ENCODE measurements around the gene COTL1.
"Not testable (repeated sequence)": the region's sequence is repeated elsewhere in the genome, so short reads cannot be mapped to it uniquely, and the experiment has no call there.

Gene COTL1

DNA sequence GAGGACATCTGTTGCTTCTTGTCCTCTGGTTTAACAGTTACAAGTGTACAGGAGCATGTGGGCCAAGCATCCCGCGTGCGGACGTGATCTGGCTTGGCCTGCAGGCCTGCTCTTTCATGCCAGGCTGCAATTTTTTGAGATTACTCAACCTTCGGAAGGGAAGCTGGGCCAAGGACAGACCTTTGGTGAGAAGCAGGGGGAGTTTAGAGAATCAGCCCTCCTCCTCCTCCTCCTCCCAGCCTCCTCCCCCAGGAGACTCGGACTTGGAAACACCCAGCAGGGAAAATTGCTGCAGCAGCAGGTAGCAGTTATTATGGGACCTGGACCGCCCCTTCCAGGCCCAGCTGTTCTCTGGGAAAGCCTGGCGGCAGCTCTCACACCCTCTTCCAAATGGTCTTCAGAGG, 25.3 kb upstream of the COTL1 start:
- DNase-seq (ENCODE audit: low spot score), result peak; percentile 93

DNA sequence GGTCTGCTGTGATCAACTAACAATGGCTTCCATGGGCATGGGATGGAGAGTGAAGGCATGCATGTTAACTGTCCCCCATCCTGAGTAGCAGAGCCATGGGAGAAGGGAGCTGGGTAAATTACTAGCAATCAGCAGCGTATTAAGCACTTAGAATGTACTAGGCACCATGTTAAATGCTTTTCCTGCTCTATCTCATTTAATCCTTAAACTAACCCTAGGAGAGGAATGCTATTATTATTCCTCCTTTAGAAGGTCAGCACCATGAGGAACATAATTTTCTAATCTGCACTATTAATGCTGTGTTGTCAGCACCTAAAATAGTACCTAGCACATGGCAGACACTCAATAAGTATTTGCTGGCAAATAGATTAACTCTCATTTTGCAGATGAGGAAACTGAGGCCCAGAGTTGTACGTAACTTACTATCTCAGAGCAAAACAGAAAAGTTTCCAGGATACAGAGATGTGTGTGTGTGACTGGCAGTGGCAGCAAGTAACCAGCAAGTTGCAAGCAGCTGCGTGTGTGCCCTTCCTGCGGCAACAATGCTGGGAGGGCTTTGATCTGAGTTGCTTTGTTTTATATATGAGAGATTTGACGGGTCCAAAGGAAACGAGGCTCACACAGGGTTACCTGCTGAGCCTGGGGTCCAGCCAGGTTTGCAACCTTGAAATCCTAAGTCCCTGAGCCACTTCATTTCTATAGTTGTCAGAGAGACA, 23.9 kb upstream of the COTL1 start:
- no peak for DNase-seq (ENCODE audit: low spot score)

DNA sequence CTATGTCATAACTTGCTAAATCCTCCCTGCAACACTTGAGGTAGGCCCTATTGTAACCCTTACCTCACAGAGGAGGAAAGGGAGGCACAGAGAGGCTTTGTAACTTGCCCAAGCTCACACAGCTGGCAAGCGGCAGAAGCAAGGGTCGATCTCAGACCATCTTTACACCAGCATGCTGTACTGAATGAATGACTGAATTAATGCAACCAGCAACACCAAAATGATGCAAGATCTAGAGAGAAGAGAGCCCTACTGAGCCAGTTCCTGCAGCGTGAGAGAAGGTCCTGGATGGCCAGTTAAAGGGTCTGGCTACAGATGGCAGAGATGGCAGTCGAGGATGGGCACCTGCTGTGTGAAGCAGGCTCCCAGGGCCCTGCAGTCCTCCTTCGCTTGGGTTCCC, 22.3 kb upstream of the COTL1 start:
- no peak for DNase-seq (ENCODE audit: low spot score)

DNA sequence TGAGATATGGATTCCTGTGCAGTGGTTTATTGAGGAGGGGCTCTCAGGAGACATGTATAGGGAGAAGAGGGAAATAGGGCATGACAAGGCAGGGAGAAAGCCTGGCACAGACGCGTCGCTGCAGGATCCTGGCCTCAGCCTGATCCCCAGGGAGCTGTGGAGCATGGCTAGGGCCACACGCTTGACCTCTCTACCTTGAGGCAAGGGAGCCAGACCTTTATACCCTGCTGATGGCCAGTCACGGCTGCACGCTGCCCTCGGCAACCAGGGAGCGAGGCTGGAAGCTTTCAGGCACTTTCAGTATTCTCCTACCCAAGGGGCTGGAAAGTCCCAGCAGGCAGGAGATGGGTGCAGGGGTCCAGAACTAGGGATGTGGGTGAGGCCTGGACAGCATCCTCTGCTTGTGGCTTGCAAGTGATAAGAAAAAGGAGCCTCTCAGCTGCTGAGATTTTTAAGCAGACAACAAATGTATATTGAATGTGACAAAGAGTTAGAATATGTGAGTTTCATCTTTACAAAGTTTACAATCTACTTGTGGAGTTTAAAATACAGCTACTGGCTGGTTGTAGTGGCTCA, 20.4 kb upstream of the COTL1 start:
- no peak for DNase-seq (ENCODE audit: low spot score)

DNA sequence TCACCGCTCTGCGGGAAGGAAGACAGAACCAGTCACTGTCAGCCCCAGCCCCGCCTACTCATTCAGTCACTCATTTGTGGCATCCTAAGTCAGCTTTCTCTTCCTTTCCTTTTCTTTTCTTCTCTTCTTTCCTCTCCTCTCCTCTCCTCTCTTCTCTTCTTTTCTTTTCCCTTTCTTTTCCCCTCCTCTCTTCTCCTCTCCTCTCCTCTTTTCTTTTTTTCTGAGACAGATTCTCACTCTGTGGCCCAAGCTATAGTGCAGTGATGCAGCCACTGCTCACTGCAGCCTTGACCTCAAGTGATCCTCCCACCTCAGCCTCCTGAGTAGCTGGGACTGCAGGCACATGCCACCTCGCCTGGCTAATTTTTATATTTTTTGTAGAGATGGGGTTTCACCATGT, 19.8 kb upstream of the COTL1 start:
- no peak for DNase-seq (ENCODE audit: low spot score)

DNA sequence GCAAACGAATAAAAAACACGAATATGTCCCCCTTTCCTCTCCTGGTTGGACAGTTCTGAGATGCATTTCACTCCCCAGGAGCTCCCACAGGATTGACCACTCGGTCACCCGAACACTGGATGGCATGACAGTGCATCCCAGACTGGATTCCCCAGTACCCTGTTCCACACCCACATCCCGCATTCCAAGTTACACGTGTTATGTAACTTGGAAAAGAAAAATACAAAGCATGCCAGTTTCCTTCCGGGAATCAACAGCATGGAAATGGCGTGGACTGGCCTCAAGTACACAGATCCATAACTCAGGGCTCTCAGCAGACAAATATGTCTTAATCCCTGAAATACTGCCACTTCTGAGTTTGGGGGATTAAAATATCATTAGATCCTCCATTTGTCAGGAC, 17.8 kb upstream of the COTL1 start:
- no peak for DNase-seq (ENCODE audit: low spot score)

DNA sequence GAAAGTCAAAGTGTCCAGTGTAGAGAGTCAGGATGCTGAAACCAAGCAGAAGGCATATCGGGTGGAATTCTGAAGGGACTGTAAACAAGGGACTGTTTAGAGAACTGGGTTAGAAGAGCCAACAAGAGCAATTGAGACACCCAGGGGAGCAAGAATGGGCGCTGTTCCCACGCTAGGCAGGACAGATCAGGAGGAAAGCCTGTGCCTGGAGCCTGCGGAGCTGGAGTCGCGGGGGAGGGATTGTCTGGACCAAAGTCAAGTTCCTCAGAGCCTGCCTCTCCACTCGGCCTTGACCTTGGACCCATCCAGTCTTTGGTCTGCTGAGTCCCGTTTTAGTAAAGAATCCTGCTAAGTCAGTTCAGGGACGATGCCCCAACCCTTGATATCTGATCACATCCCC, 15.7 kb upstream of the COTL1 start:
- peak; percentile 62 for DNase-seq (ENCODE audit: low spot score)

DNA sequence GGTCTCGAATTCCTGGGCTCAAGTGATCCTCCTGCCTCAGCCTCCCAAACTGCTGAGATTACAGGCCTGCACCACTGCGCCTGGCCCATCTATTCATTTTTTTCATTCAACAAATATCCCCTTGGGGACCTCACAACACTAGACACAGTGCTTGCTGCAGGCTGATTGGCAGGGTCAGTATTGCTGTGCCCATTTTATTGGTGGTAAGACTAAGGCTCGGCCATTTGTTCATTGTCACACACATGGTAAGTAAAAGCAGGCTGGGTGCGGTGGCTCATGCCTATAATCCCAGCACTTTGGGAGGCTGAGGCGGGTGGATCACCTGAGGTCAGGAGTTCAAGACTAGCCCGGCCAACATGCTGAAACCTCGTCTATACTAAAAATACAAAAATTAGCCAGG, 15.0 kb upstream of the COTL1 start:
- not testable (repeated sequence) for DNase-seq (ENCODE audit: low spot score)

DNA sequence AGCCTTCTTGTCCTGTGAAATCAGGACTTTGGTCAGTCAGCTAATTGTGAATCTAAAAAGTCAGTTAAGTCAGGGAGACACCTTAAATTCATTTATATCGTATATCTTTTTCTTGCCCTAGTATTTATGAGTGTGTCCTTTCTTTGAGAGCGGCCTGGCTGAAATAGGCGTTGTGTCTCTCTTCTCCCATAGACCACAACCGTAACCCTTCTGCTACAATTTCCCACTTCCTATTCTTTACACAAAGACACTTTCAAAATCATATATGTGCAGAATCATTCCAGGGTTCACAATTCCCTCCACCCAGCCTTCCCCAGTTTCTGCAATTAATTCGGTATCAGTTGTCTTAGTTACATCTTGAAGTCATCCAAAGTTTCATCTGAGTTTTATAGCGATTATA, 14.0 kb upstream of the COTL1 start:
- no peak for DNase-seq (ENCODE audit: low spot score)

DNA sequence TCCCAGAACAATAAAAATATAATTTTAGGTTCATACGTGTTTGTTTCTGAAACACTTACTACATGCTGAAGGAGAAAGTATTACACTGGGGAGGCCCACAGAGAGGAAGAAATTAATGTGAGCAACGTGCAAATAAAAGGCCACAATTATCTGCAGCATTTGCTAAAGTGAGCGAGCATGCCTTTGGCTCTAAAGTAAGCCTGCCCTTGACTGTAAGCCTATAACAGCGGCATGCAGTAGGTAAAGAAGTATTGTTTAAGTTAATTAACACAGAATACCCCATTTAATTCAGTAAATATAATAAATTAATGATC, 13.2 kb upstream of the COTL1 start:
- DNase-seq (ENCODE audit: low spot score), result no peak

DNA sequence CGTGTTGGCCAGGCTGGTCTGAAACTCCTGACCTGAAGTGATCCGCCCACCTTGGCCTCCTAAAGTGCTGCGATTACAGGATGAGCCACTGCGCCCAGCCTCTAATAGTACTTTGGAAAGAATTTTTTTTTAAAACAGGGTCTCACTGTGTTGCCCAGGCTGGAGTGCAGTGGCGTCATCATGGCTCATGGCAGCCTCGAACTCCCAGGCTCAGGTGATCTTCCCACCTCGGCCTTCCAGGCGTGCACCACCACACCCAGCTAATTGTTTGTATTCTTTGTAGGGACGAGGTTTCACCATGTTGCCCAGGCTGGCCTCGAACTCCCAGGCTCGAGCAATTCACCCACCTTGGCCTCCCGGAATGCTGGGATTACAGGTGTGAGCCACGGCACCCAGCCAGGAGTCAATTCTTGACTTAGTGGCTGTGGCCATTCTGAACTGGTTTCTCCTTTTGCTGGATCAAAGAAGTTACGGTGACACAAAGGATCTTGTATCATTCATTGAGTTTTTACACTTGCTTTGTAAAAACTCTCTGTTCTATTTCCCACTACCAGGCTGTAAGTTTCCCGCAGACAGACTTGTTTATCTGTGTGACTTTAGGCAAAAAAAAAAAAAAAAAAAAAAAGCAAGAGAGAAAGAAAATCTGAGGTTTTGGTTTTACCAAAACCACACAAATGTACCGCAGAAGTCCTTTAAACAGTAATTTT, 12.7 kb upstream of the COTL1 start:
- DNase-seq (ENCODE audit: low spot score), result no peak

DNA sequence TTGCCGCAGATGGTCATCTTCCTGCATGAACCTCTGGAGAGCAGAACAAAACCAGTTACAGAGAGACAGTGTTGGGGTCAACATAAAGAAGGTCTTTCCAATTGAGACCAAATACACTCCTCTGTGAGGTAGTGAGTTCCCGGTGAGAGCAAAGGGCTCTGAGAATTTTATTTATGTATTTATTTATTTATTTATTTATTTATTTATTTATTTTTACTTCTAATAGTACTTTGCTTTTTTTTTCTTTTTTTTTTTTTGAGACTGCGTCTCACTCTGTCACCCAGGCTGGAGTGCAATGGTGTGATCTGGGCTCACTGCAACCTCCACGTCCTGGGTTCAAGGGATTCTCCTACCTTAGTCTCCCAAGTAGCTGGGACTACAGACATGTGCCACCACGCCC, 12.1 kb upstream of the COTL1 start:
- no peak for DNase-seq (ENCODE audit: low spot score)

DNA sequence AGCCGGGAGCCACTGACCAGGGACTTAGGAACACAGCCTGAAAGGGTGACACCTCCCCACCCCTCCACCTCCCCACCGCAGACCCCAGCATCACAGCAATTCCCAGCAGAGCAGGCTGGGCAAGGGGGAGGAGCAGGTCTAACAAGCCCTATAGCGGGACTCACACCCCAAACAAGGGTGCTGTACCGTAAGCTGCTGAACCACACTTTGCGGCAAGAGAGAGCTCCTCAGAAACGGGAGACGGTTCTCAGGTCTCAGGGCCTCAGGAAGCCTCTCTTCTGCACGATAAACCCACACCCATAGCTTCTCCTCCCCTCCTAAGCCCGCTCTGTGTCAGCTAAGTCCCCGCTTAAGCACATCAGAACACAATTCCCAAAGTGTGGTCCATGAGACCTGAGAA, 11.7 kb upstream of the COTL1 start:
- no peak for DNase-seq (ENCODE audit: low spot score)

DNA sequence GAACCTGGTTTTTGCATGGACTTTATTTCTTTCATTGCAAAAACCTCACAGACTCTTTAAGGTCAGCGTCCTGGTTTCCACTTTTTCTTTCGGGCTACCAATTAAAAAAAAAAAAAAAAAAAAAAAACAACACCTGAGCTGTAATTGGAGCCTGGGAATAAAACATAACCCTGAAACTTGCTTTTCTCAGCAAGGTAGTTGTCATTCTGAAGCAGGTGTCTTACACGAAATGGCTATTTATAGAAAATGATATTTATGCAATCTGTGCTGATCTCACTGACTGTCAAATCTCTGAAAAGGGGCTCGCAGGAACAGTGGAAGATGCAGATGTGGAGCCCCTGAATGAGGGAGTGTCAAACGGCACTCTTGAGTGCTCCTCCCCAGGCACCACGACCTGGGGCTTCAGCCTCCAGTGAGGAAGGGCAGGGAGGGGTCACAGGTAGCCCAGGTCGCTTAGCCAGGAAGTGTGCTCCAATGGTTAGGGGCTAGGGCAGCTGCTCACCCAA, 10.4 kb upstream of the COTL1 start:
- DNase-seq (ENCODE audit: low spot score), result no peak

DNA sequence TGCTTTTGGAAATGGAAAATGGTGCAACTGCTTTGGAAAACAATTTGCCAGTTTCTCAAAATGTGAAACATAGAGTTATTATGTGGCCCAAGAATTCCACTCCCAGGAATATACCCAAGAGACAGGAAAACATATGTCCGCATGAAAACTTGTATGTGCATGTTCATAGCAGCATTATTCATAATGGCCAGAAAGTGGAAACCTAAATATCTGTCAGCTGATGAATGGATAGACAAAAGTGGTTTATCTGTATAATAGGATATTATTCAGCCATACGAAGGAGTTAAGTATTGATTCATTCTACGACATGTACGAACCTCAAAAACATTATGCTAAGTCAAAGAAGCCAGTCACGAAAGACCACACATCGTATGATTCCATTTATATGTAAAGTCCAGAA, 7.7 kb upstream of the COTL1 start:
- no peak for DNase-seq (ENCODE audit: low spot score)

DNA sequence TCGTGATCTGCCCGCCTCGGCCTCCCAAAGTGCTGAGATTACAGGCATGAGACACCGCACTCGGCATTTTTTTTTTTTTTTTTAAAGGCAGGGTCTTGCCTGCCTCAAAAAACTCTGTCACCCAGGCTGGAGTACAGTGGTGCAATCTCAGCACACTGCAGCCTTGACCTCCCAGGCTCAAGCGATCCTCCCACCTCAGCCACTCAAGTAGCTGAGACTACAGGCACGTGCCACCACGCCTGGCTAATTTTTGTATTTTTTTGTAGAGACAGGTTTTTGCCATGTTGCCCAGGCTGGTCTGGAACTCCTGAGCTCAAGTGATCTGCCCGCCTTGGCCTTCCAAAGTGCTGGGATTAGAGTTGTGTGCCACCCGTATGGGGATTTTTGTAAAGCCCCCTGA, 3.0 kb upstream of the COTL1 start:
- not testable (repeated sequence) for DNase-seq (ENCODE audit: low spot score)

DNA sequence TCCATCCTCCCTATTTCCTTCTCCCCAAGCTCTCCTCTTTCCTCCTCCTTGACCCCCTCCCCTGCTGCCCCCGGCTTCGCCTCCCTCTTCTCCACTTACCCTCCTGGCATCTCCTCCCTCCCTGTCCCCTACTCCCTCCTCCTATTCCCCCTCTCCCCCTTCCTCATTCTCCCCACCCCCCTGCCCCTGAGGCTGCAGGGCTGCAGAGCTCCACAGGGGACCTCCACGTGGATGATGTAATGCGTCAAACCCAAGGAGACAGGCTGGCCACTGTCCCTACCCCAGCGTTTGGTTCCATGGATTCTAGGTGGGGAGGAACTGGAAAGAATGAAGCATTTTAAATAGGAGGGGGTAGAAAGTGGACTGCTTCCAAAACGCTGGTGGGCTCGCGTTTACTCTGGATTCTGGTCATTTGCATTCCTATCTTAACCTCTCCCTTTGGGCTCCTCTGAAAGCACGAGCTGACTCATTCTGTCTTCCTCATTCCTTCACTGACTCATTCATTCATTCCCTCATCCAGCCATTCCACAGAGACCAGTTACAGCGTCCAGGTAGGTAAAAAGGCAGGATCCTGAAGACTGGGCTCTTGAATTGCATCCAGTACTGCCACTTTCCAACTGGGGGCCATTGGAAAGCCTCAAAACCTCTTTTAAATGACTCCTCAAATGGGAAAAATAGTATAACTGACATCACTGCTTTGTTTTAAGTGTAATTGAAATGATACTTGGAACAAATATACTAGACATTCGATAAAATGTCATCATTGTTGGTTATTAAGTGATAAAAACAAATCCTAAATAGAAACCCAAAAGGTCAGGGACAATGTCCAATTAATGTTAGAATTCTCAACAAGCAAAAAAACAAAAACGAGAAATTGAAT, 943 bp upstream of the COTL1 start:
- DNase-seq (ENCODE audit: low spot score), result peak; percentile 83

DNA sequence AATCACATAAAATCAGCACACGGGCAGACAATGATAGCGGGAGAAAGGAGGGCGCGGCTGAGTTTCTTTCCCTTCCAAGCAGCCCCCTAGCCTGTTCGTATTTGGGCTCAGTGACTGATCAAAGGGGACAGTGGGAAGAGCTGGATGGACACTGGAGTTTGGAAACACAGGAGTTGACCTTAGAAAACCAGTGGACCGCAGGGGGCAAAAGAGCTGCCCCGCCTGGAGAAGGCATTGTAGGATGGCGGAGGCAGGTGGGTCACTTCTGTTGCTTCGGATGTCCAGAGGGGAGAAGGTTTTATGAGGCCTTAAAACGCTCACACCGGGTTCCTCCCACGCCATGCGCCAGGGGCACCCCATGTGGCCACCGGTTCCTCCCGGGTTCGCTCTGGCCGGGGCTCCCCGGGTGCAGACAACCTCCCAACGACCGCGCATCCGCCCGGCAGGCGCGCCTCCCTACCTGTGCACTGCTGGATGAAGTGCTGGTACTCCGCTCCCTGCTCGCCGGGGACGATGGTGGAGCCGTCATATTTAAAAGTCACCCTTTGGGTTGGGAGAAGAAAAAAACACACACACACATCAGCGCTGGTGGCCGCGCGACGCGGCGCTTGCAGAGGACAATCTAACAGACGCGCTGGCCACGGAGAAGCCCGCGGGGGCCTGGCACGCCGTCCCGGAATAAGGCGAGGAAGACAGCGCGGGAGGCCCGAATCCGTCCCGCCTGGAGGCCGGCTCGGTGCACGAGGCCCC, 662 bp downstream of the COTL1 start:
- DNase-seq (ENCODE audit: low spot score), result peak; percentile 38

DNA sequence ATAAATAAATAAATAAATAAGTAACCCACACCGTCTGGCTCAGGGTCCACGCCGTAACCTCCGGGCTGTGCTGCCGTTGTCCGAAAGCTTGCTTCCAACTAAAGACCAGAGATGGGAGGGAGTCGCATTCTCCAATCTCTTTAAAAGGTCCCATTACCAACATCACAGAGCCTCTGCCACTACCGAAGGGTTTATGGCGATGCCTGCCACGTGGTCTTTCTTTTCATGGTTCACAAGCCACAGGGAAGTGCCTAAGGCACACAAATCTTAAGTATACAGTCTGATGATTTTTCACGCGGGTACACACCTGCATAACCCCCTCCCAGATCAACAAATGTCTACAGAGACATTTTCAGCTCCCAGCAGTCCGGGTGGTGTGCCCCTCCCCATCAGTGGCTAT, 1.4 kb downstream of the COTL1 start:
- no peak for DNase-seq (ENCODE audit: low spot score)

DNA sequence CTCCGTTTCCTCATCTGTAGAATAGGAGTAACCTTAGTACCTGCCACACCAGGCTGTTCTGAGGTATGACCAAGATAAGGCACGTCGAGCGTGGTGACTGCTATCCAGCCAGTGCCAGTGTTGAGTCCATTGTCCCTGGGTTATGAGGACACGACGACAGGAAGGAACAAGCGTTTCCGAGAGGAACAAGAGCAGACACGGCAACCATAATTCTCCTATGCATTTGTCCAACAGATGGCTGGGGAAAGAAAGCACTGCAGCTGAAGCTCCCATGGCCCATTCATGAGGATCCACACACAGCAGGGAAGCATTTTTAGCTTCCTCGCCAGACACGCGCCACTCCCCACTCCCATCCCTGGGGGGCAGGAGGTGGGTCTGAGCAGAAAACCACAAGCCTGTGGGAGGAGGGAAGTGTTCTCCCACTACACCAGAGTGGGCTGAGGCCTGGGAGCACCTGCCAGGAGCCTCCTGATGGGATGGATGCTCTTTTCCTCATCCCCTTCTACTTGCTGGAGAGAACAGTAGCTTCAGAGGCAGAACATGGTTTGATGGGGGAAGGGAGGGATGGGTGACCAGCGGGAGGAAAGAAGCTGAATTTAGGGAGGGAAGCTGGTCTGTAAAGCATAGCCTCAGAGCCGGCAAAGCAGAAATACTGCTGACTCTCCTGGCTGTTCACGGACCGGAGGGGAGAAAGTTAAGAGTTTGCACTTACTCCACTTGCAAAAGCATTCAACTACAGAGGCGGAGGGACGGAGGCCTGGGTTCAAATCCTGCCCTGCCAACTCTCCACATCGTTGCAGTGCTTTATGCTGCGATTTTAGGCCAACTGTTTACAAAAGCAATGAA, 2.7 kb downstream of the COTL1 start:
- no peak for DNase-seq (ENCODE audit: low spot score)

DNA sequence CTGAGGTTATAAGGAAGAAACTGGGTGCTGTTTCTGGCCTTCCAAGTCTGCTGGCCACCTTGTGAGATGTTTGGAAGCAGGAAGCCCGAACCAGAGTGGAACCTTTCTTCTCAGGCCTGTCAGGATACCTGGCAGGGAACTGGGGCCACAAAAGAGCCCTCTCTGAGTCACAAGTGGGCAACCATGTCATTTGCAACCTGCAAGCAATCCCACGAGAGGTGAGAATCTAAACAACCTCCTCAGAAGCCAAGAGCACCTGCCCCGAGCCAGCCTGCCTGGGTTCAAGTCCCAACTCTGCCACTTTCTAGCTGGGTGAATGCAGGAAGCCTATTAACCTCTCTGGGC, 3.3 kb downstream of the COTL1 start:
- no peak for DNase-seq (ENCODE audit: low spot score)
